ENCODE measurements around the gene ARHGAP45. TPM values are rescaled to one million over a fixed set of nuclear protein-coding genes. Genes with fewer than 3 reads are reported as not detected.

ARHGAP45 gene
- total and polyA plus RNA-seq, 2 of the 8 experiments (the other 6 are each of a cell fraction or from before 2014, with no cell fraction given): 31.4 to 41.8 TPM

DNA sequence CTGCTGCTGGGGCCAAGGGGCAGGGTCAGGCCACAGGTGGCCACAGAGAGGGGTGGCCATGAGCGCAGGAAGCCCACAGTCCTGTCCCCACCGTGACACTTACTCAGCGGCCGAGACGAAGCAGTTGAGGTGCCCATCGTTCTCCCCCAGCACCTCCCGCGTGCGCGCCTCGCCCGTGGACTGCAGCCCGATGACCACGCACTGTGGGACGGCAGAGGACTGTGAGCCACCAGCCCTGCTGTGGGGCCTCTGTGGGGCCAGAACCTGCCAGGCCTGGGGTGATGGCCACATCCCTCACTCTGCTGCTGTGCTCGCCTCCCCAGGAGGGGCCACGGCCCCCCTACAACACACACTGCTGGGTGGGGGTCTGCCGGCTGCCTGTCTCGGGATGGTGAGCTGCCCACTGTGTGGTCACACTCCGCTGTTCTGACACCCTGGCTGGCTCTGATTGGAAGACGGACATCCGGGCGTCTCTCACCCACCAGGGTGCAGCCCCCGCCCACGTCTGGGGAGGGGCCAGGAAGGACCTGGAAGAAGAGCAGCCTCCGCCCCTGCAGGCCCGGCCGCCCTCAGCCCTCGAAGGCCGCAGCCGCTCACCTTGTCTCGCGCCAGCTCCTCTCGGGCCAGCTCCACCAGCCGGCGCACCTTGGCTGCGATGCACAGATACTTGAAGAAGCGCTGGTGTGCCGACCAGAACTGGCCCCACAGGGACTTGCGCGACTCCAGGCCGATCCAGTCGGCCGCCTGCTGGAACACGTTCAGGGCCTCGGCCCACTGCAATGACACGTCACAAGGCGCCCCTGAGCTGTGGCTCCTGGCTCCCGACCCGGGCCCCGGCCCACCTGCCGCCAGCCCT, 50.0 kb downstream of the ARHGAP45 start (continued):
- TF ChIP-seq, protein P1, sequence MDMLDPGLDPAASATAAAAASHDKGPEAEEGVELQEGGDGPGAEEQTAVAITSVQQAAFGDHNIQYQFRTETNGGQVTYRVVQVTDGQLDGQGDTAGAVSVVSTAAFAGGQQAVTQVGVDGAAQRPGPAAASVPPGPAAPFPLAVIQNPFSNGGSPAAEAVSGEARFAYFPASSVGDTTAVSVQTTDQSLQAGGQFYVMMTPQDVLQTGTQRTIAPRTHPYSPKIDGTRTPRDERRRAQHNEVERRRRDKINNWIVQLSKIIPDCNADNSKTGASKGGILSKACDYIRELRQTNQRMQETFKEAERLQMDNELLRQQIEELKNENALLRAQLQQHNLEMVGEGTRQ (IDR thresholded peaks at IDR 0.05; ENCODE audit: low read length): no peak
- TF ChIP-seq, protein P2, sequence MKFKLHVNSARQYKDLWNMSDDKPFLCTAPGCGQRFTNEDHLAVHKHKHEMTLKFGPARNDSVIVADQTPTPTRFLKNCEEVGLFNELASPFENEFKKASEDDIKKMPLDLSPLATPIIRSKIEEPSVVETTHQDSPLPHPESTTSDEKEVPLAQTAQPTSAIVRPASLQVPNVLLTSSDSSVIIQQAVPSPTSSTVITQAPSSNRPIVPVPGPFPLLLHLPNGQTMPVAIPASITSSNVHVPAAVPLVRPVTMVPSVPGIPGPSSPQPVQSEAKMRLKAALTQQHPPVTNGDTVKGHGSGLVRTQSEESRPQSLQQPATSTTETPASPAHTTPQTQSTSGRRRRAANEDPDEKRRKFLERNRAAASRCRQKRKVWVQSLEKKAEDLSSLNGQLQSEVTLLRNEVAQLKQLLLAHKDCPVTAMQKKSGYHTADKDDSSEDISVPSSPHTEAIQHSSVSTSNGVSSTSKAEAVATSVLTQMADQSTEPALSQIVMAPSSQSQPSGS (IDR thresholded peaks at IDR 0.05; ENCODE audit: low read length): no peak
- TF ChIP-seq SIX5 (IDR thresholded peaks at IDR 0.05; ENCODE audit: low read depth, low read length) (no peak), BACH1 (IDR thresholded peaks at IDR 0.05; ENCODE audit: low read length) (no peak), RNF2 (IDR thresholded peaks at IDR 0.05; ENCODE audit: borderline replicate concordance, low read depth, low read length, missing control alignments, poor library complexity, severe bottlenecking) (no peak), GTF2F1 (IDR thresholded peaks at IDR 0.05; ENCODE audit: borderline replicate concordance, low read depth, low read length) (no peak)
